ENCODE measurements around the gene EHBP1.
A peak's percentile ranks its signal among the peaks of the same experiment; 100 is the strongest.

Gene EHBP1
- total RNA-seq, result 19.4 to 23.7 (median 21.9) reads per million in 3 donors

DNA sequence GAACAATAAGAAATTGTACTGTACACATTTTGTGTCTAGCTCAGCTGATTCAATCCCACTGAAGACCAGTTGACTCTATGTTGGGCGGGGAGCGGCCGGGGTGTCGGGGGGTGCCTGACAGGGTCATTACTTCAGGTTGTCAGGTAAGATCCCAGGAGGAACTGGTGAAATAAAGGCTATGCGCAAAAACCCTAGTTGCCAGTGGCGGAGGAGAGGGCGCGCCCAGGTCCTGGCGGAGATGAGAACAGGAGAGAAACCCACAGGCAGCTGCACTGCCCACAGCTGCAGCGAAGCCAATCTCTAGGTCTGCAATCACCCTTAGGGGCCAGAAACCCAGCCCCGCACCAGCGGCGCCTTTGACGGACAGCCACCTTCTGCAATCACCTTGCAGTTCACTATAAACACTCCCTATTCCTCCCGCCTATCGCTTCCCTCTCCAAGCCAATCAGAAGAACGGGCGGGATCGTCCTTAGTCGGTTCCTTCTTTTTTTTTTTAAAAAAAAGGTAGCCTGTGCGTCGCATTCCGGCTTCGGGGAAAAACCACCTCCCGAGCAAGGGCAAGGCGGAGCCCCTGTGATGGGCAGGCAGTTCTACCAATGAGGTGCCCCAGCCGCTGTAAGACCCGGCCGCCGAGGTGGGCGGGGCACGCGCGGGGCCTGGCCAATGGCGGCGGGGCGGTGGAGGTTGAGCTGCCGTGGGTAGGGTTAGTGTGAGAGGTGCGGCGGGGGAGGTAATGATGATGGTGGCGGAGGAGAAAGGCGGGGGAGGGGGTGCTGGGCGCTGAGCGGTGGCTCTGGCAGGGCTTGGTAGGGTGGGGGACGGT is at the start of gene EHBP1:
Gene EHBP1, plus strand, starts transcription at position 707 of the 823 bp plus-strand sequence. CDS start 1,479 bp downstream, outside the sequence.
- H3K36me3 ChIP-seq (ENCODE audit: control insufficient read depth, insufficient read depth, low read length), result no peaks in the 10 kb centered on the region
- no peaks in the 10 kb centered on the region for H3K9me3 ChIP-seq (ENCODE audit: control insufficient read depth, low read length)
- H3K27ac ChIP-seq (ENCODE audit: insufficient read depth, low read length, poor library complexity, severe bottlenecking), result peak within 1 kb of the TSS; percentile 70
- H3K27me3 ChIP-seq (replicated peaks; ENCODE audit: control insufficient read depth, insufficient read depth, low read length, poor library complexity, severe bottlenecking), result no peaks in the 10 kb centered on the region
- H3K4me1 ChIP-seq (ENCODE audit: control insufficient read depth, insufficient read depth, low read length, poor library complexity, severe bottlenecking), result peaks cover 9% of the 10 kb centered on the region
- peak within 1 kb of the TSS; percentile 92 for H3K4me3 ChIP-seq (ENCODE audit: insufficient read depth, low read depth, low read length, poor library complexity, severe bottlenecking)
- DNase-seq, result peak; percentile 94 to 96 (median 96)

- Histone ChIP-seq H3K27ac (ENCODE audit: insufficient read depth, low read length, poor library complexity, severe bottlenecking) (no peak overlapping the region), H3K4me1 (ENCODE audit: control insufficient read depth, insufficient read depth, low read length, poor library complexity, severe bottlenecking) (no peaks in the 10 kb centered on the region)
Measured at GRCh38 chr2:62657783-62658182, 47.7 kb upstream of the EHBP1 start.

GRCh38 chr2:62658891-62659290 is 46.6 kb upstream of the EHBP1 start:
- DNase-seq, result no peak

More at GRCh38 chr2:62657783-62658182, 47.7 kb upstream of the EHBP1 start:
- H3K27me3 ChIP-seq (replicated peaks; ENCODE audit: control insufficient read depth, insufficient read depth, low read length, poor library complexity, severe bottlenecking), result no peaks in the 10 kb centered on the region
- H3K9me3 ChIP-seq (ENCODE audit: control insufficient read depth, low read length), result no peaks in the 10 kb centered on the region
- H3K36me3 ChIP-seq (ENCODE audit: control insufficient read depth, insufficient read depth, low read length), result no peaks in the 10 kb centered on the region
- no peak overlapping the region for H3K4me3 ChIP-seq (ENCODE audit: insufficient read depth, low read depth, low read length, poor library complexity, severe bottlenecking)
- no peak for DNase-seq

GRCh38 chr2:62660087-62660486 is 45.4 kb upstream of the EHBP1 start:
- no peaks in the 10 kb centered on the region for H3K9me3 ChIP-seq (ENCODE audit: control insufficient read depth, low read length)
- H3K27ac ChIP-seq (ENCODE audit: insufficient read depth, low read length, poor library complexity, severe bottlenecking), result no peak overlapping the region
- no peaks in the 10 kb centered on the region for H3K36me3 ChIP-seq (ENCODE audit: control insufficient read depth, insufficient read depth, low read length)
- DNase-seq, result no peak
- no peak overlapping the region for H3K4me3 ChIP-seq (ENCODE audit: insufficient read depth, low read depth, low read length, poor library complexity, severe bottlenecking)
- no peaks in the 10 kb centered on the region for H3K27me3 ChIP-seq (replicated peaks; ENCODE audit: control insufficient read depth, insufficient read depth, low read length, poor library complexity, severe bottlenecking)
- no peaks in the 10 kb centered on the region for H3K4me1 ChIP-seq (ENCODE audit: control insufficient read depth, insufficient read depth, low read length, poor library complexity, severe bottlenecking)

More at GRCh38 chr2:62658891-62659290, 46.6 kb upstream of the EHBP1 start:
- H3K4me3 ChIP-seq (ENCODE audit: insufficient read depth, low read depth, low read length, poor library complexity, severe bottlenecking), result no peak overlapping the region
- no peaks in the 10 kb centered on the region for H3K36me3 ChIP-seq (ENCODE audit: control insufficient read depth, insufficient read depth, low read length)
- no peaks in the 10 kb centered on the region for H3K9me3 ChIP-seq (ENCODE audit: control insufficient read depth, low read length)
- H3K4me1 ChIP-seq (ENCODE audit: control insufficient read depth, insufficient read depth, low read length, poor library complexity, severe bottlenecking), result no peaks in the 10 kb centered on the region
- no peak overlapping the region for H3K27ac ChIP-seq (ENCODE audit: insufficient read depth, low read length, poor library complexity, severe bottlenecking)
- H3K27me3 ChIP-seq (replicated peaks; ENCODE audit: control insufficient read depth, insufficient read depth, low read length, poor library complexity, severe bottlenecking), result no peaks in the 10 kb centered on the region

- no peaks in the 10 kb centered on the region for H3K4me1 ChIP-seq (ENCODE audit: control insufficient read depth, insufficient read depth, low read length, poor library complexity, severe bottlenecking)
- DNase-seq, result no peak
- no peaks in the 10 kb centered on the region for H3K27me3 ChIP-seq (replicated peaks; ENCODE audit: control insufficient read depth, insufficient read depth, low read length, poor library complexity, severe bottlenecking)
- H3K9me3 ChIP-seq (ENCODE audit: control insufficient read depth, low read length), result no peaks in the 10 kb centered on the region
- no peaks in the 10 kb centered on the region for H3K36me3 ChIP-seq (ENCODE audit: control insufficient read depth, insufficient read depth, low read length)
- H3K4me3 ChIP-seq (ENCODE audit: insufficient read depth, low read depth, low read length, poor library complexity, severe bottlenecking), result no peak overlapping the region
- H3K27ac ChIP-seq (ENCODE audit: insufficient read depth, low read length, poor library complexity, severe bottlenecking), result no peak overlapping the region
Measured at GRCh38 chr2:62660582-62661262, 44.8 kb upstream of the EHBP1 start.

- Histone ChIP-seq H3K36me3 (ENCODE audit: control insufficient read depth, insufficient read depth, low read length) (no peaks in the 10 kb centered on the region), H3K9me3 (ENCODE audit: control insufficient read depth, low read length) (no peaks in the 10 kb centered on the region), H3K4me3 (ENCODE audit: insufficient read depth, low read depth, low read length, poor library complexity, severe bottlenecking) (no peak overlapping the region), H3K4me1 (ENCODE audit: control insufficient read depth, insufficient read depth, low read length, poor library complexity, severe bottlenecking) (no peaks in the 10 kb centered on the region), H3K27me3 (replicated peaks; ENCODE audit: control insufficient read depth, insufficient read depth, low read length, poor library complexity, severe bottlenecking) (no peaks in the 10 kb centered on the region), H3K27ac (ENCODE audit: insufficient read depth, low read length, poor library complexity, severe bottlenecking) (no peak overlapping the region)
- DNase-seq, result no peak
Measured at GRCh38 chr2:62661263-62661635, 44.3 kb upstream of the EHBP1 start.

- H3K27ac ChIP-seq (ENCODE audit: insufficient read depth, low read length, poor library complexity, severe bottlenecking), result no peak overlapping the region
- no peak for DNase-seq
- no peaks in the 10 kb centered on the region for H3K9me3 ChIP-seq (ENCODE audit: control insufficient read depth, low read length)
- no peak overlapping the region for H3K4me3 ChIP-seq (ENCODE audit: insufficient read depth, low read depth, low read length, poor library complexity, severe bottlenecking)
- no peaks in the 10 kb centered on the region for H3K27me3 ChIP-seq (replicated peaks; ENCODE audit: control insufficient read depth, insufficient read depth, low read length, poor library complexity, severe bottlenecking)
- no peaks in the 10 kb centered on the region for H3K4me1 ChIP-seq (ENCODE audit: control insufficient read depth, insufficient read depth, low read length, poor library complexity, severe bottlenecking)
- no peaks in the 10 kb centered on the region for H3K36me3 ChIP-seq (ENCODE audit: control insufficient read depth, insufficient read depth, low read length)
Measured at GRCh38 chr2:62662131-62662530, 43.4 kb upstream of the EHBP1 start.

- no peaks in the 10 kb centered on the region for H3K4me1 ChIP-seq (ENCODE audit: control insufficient read depth, insufficient read depth, low read length, poor library complexity, severe bottlenecking)
- H3K36me3 ChIP-seq (ENCODE audit: control insufficient read depth, insufficient read depth, low read length), result no peaks in the 10 kb centered on the region
- no peaks in the 10 kb centered on the region for H3K27me3 ChIP-seq (replicated peaks; ENCODE audit: control insufficient read depth, insufficient read depth, low read length, poor library complexity, severe bottlenecking)
- H3K4me3 ChIP-seq (ENCODE audit: insufficient read depth, low read depth, low read length, poor library complexity, severe bottlenecking), result no peak overlapping the region
- H3K9me3 ChIP-seq (ENCODE audit: control insufficient read depth, low read length), result no peaks in the 10 kb centered on the region
- H3K27ac ChIP-seq (ENCODE audit: insufficient read depth, low read length, poor library complexity, severe bottlenecking), result no peak overlapping the region
- no peak for DNase-seq
Measured at GRCh38 chr2:62662554-62662953, 43.0 kb upstream of the EHBP1 start.

GRCh38 chr2:62663411-62663810 is 42.1 kb upstream of the EHBP1 start:
- H3K36me3 ChIP-seq (ENCODE audit: control insufficient read depth, insufficient read depth, low read length), result no peaks in the 10 kb centered on the region
- H3K4me3 ChIP-seq (ENCODE audit: insufficient read depth, low read depth, low read length, poor library complexity, severe bottlenecking), result no peak overlapping the region
- H3K27ac ChIP-seq (ENCODE audit: insufficient read depth, low read length, poor library complexity, severe bottlenecking), result no peak overlapping the region
- H3K4me1 ChIP-seq (ENCODE audit: control insufficient read depth, insufficient read depth, low read length, poor library complexity, severe bottlenecking), result no peaks in the 10 kb centered on the region
- H3K27me3 ChIP-seq (replicated peaks; ENCODE audit: control insufficient read depth, insufficient read depth, low read length, poor library complexity, severe bottlenecking), result no peaks in the 10 kb centered on the region
- no peak for DNase-seq
- H3K9me3 ChIP-seq (ENCODE audit: control insufficient read depth, low read length), result no peaks in the 10 kb centered on the region

Measured in effector memory CD4-positive, alpha-beta T cell (primary cell).